H1 (cell line): ENCODE data around the gene GABRA4. TPM values are rescaled to one million over a fixed set of nuclear protein-coding genes. Genes with fewer than 3 reads are reported as not detected.

ENCODE experiments used
- polyA plus RNA-seq, 7 experiments: library from polyadenylated mRNA; depleted of rRNA in 3 of 7; stranded (reverse) in 5 of 7; unstranded in 2 of 7; fragments of >200 nt in 5 of 7; fragments of 200-250 nt in 2 of 7; gene quantifications; 1 replicate in 5 of 7; 2 replicates in 1 of 7; 4 replicates in 1 of 7; pipeline versions ENCODE4 v1.2.1 to v1.2.3, GENCODE V29; 2011 to 2013; ENCODE audit warnings: missing spikeins in 2 of 7, mixed read lengths in 2 of 7
- total RNA-seq: library from RNA; stranded (reverse); fragmentation: NEBNext Ultra II Directional; extraction: Animal tissue kit (Norgen Biotek cat#: 25700); gene quantifications from 2 replicates; pipeline ENCODE4 v1.2.1, GENCODE V29; 2021

GABRA4 gene
- total and polyA plus RNA-seq, 2 of the 8 experiments (the other 6 are each of a cell fraction or from before 2014, with no cell fraction given), result 0.09 to 0.37 TPM

Other genes starting within 250 kb of the GABRA4 start
- not detected in 2 replicates for gene COX7B2, start 84.3 kb downstream of the GABRA4 start, total RNA-seq
- not detected in 2 replicates for gene COX7B2, start 84.3 kb downstream of the GABRA4 start, polyA plus RNA-seq (2011; rRNA removed)
- 0.22 TPM in 1 of 2 replicates, not detected in the other for gene GABRB1, start 38.0 kb upstream of the GABRA4 start, total RNA-seq
- gene GABRB1, start 38.0 kb upstream of the GABRA4 start, polyA plus RNA-seq (2011; rRNA removed), result 0.24 and 0.38 TPM in 2 replicates